DOHH2 (cell line): ENCODE measurements around the gene CNTNAP5.

ENCODE experiments used
- H3F3A ChIP-seq: fragments of 200-600 bp; sonication (generic), shearing (Covaris generic); 2 replicates; pipeline ENCODE4 v1.6.0; 2016; ENCODE audit warnings: antibody characterized with exemption, mild to moderate bottlenecking; ENCODE audit not compliant: control insufficient read depth, insufficient read depth
- H3K27ac ChIP-seq: fragments of 200-600 bp; sonication (generic); 2 replicates; pipeline ENCODE4 v1.5.1; 2014; ENCODE audit warnings: low read depth, mild to moderate bottlenecking, low read length, moderate library complexity
- H3K27me3 ChIP-seq: fragments of 200-600 bp; sonication (generic); 2 replicates; pipeline ENCODE4 v1.6.1; 2014; ENCODE audit warnings: mild to moderate bottlenecking, low read length, mixed read lengths; ENCODE audit not compliant: control insufficient read depth
- H3K36me3 ChIP-seq: fragments of 200-600 bp; sonication (generic); 2 replicates; pipeline ENCODE4 v1.6.1; 2014; ENCODE audit warnings: mild to moderate bottlenecking, low read length, moderate library complexity, mixed read lengths; ENCODE audit not compliant: control insufficient read depth
- H3K4me1 ChIP-seq: fragments of 200-600 bp; sonication (generic); 2 replicates; pipeline ENCODE4 v1.6.1; 2014; ENCODE audit warnings: mild to moderate bottlenecking, low read length, mixed read lengths; ENCODE audit not compliant: control insufficient read depth
- H3K4me2 ChIP-seq: fragments of 200-600 bp; sonication (generic); 2 replicates; pipeline ENCODE4 v1.6.0; 2014; ENCODE audit warnings: mild to moderate bottlenecking, low read length, moderate library complexity
- H3K4me3 ChIP-seq: fragments of 200-600 bp; sonication (generic); 2 replicates; pipeline ENCODE4 v1.5.1; 2014; ENCODE audit warnings: mild to moderate bottlenecking, low read length, mixed read lengths
- H3K79me2 ChIP-seq: fragments of 200-600 bp; sonication (generic); 2 replicates; pipeline ENCODE4 v1.6.1; 2014; ENCODE audit warnings: mild to moderate bottlenecking, low read length, mixed read lengths; ENCODE audit not compliant: control insufficient read depth
- H3K9me2 ChIP-seq: fragments of 200-600 bp; sonication (generic); replicated peaks from 2 replicates; pipeline ENCODE4 v1.6.1; 2014; ENCODE audit warnings: mild to moderate bottlenecking, low read length, mixed read lengths; ENCODE audit not compliant: control insufficient read depth
- H3K9me3 ChIP-seq: fragments of 200-600 bp; sonication (generic); 2 replicates; pipeline ENCODE4 v1.6.1; 2014; ENCODE audit warnings: antibody characterized with exemption, low read length, mixed read lengths; ENCODE audit not compliant: control insufficient read depth, insufficient read depth
- H4K20me1 ChIP-seq: fragments of 200-600 bp; sonication (generic); 2 replicates; pipeline ENCODE4 v1.6.0; 2014; ENCODE audit warnings: low read depth, mild to moderate bottlenecking, antibody characterized with exemption, low read length, moderate library complexity; ENCODE audit not compliant: control insufficient read depth, insufficient read depth
- CTCF ChIP-seq: fragments of 200-600 bp; sonication (generic); IDR thresholded peaks from one replicate; pipeline ENCODE4 v1.5.1; 2014; ENCODE audit warnings: antibody characterized with exemption, mild to moderate bottlenecking, low read depth, low read length; ENCODE audit not compliant: poor library complexity, severe bottlenecking
- EZH2phosphoT487 ChIP-seq: fragments of 200-600 bp; sonication (generic); IDR thresholded peaks from 2 replicates; pipeline ENCODE4 v1.6.1; 2017; ENCODE audit warnings: borderline replicate concordance, mild to moderate bottlenecking, antibody characterized with exemption, low read length, moderate library complexity, mixed read lengths

The CNTNAP5 gene

GRCh38 chr2:124814968-124815745, 790.1 kb downstream of the CNTNAP5 start:
- Histone ChIP-seq H3K4me2 (no peak overlapping the region), H3K4me1 (no peaks in the 10 kb centered on the region), H3K36me3 (no peaks in the 10 kb centered on the region), H3K27ac (no peak overlapping the region), H3K27me3 (no peaks in the 10 kb centered on the region), H3K4me3 (no peak overlapping the region), H4K20me1 (no peaks in the 10 kb centered on the region), H3K9me2 (no peaks in the 10 kb centered on the region), H3F3A (no peaks in the 10 kb centered on the region), H3K79me2 (no peaks in the 10 kb centered on the region), H3K9me3 (no peaks in the 10 kb centered on the region)
- no peak for TF ChIP-seq EZH2phosphoT487
- TF ChIP-seq CTCF, result no peak

GRCh38 chr2:124816007-124816406, 790.9 kb downstream of the CNTNAP5 start:
- H3K9me3 ChIP-seq, result no peaks in the 10 kb centered on the region
- H3K9me2 ChIP-seq, result no peaks in the 10 kb centered on the region
- H3K36me3 ChIP-seq, result no peaks in the 10 kb centered on the region
- H4K20me1 ChIP-seq, result no peaks in the 10 kb centered on the region
- no peak for TF ChIP-seq EZH2phosphoT487
- no peak for TF ChIP-seq CTCF
- no peaks in the 10 kb centered on the region for H3K4me1 ChIP-seq
- no peak overlapping the region for H3K27ac ChIP-seq
- no peaks in the 10 kb centered on the region for H3F3A ChIP-seq
- H3K27me3 ChIP-seq, result no peaks in the 10 kb centered on the region
- no peaks in the 10 kb centered on the region for H3K79me2 ChIP-seq
- H3K4me3 ChIP-seq, result no peak overlapping the region
- H3K4me2 ChIP-seq, result no peak overlapping the region

GRCh38 chr2:124822516-124822915, 797.4 kb downstream of the CNTNAP5 start:
- no peaks in the 10 kb centered on the region for H4K20me1 ChIP-seq
- H3K27ac ChIP-seq, result no peak overlapping the region
- TF ChIP-seq EZH2phosphoT487, result no peak
- TF ChIP-seq CTCF, result no peak

More at GRCh38 chr2:124822516-124822915, 797.4 kb downstream of the CNTNAP5 start:
- H3K79me2 ChIP-seq, result no peaks in the 10 kb centered on the region
- no peaks in the 10 kb centered on the region for H3K36me3 ChIP-seq
- no peaks in the 10 kb centered on the region for H3K9me3 ChIP-seq
- no peak overlapping the region for H3K4me2 ChIP-seq
- no peaks in the 10 kb centered on the region for H3K27me3 ChIP-seq
- no peaks in the 10 kb centered on the region for H3K9me2 ChIP-seq
- no peaks in the 10 kb centered on the region for H3K4me1 ChIP-seq
- H3F3A ChIP-seq, result no peaks in the 10 kb centered on the region
- no peak overlapping the region for H3K4me3 ChIP-seq
